CD14-positive monocyte (primary cell): ENCODE results near the gene SET. TPM values are rescaled to one million over a fixed set of nuclear protein-coding genes. Genes with fewer than 3 reads are reported as not detected.

Experiments used
- DNase-seq, 3 donors: peaks; one replicate each; pipeline ENCODE4 v3.0.0-alpha.2; 2011 to 2022
- H2AFZ ChIP-seq: 2 replicates; pipeline ENCODE4 v1.6.0; 2012; ENCODE audit warnings: mild to moderate bottlenecking, low read depth, low read length, inconsistent platforms; ENCODE audit not compliant: insufficient read depth, poor library complexity, severe bottlenecking
- H3K27ac ChIP-seq, 2 donors: 1 replicate in 1 of 2; 2 replicates in 1 of 2; pipeline ENCODE4 v1.5.1; 2012 to 2013; ENCODE audit warnings: low read length in 2 of 2, control low read depth in 1 of 2, inconsistent platforms in 1 of 2, low read depth in 1 of 2, mild to moderate bottlenecking in 1 of 2
- H3K27me3 ChIP-seq, 2 donors: one replicate each; pipeline versions ENCODE4 v1.6.0 to v1.6.1; 2011 to 2013; ENCODE audit warnings: low read length in 2 of 2; ENCODE audit not compliant: control insufficient read depth in 2 of 2, insufficient read depth in 2 of 2
- H3K36me3 ChIP-seq, 2 donors: replicated peaks in 1 of 2; 1 replicate in 1 of 2; 2 replicates in 1 of 2; pipeline versions ENCODE4 v1.5.1 to v1.6.1; 2012 to 2013; ENCODE audit warnings: low read length in 2 of 2, control low read depth in 1 of 2, inconsistent platforms in 1 of 2, mild to moderate bottlenecking in 1 of 2; ENCODE audit not compliant: insufficient read depth in 2 of 2, control insufficient read depth in 1 of 2
- H3K4me1 ChIP-seq, 2 donors: 1 replicate in 1 of 2; 2 replicates in 1 of 2; pipeline versions ENCODE4 v1.5.1 to v1.6.1; 2012 to 2013; ENCODE audit warnings: low read length in 2 of 2, control low read depth in 1 of 2, inconsistent platforms in 1 of 2, mild to moderate bottlenecking in 1 of 2, moderate library complexity in 1 of 2; ENCODE audit not compliant: insufficient read depth in 2 of 2, control insufficient read depth in 1 of 2
- H3K4me2 ChIP-seq: replicated peaks from 2 replicates; pipeline ENCODE3; 2012; ENCODE audit warnings: low read length, moderate library complexity, mild to moderate bottlenecking; ENCODE audit not compliant: poor library complexity, severe bottlenecking; ENCODE audit errors: extremely low read depth
- H3K4me3 ChIP-seq, 3 experiments: fragments of 200-600 bp in 1 of 3; sonication (generic) in 1 of 3; replicated peaks in 1 of 3; 1 replicate in 2 of 3; 2 replicates in 1 of 3; pipeline ENCODE4 v1.5.1; 2011 to 2013; ENCODE audit warnings: low read length in 3 of 3, mild to moderate bottlenecking in 3 of 3, control low read depth in 2 of 3, low read depth in 2 of 3, inconsistent platforms in 1 of 3, moderate library complexity in 1 of 3
- H3K79me2 ChIP-seq: 2 replicates; pipeline ENCODE4 v1.6.0; 2012; ENCODE audit warnings: mild to moderate bottlenecking, control low read depth, inconsistent platforms, low read length, moderate library complexity; ENCODE audit not compliant: insufficient read depth
- H3K9ac ChIP-seq: 2 replicates; pipeline ENCODE4 v1.6.0; 2017; ENCODE audit warnings: low read length, mild to moderate bottlenecking; ENCODE audit not compliant: insufficient read depth, poor library complexity, severe bottlenecking
- H3K9me3 ChIP-seq, 2 donors: replicated peaks in 1 of 2; 1 replicate in 1 of 2; 2 replicates in 1 of 2; pipeline versions ENCODE4 v1.5.1 to v1.6.1; 2012 to 2013; ENCODE audit warnings: low read length in 2 of 2, control low read depth in 1 of 2; ENCODE audit not compliant: control insufficient read depth in 1 of 2, insufficient read depth in 1 of 2
- H4K20me1 ChIP-seq: 2 replicates; pipeline ENCODE4 v1.6.0; 2012; ENCODE audit warnings: mild to moderate bottlenecking, low read length, control low read depth, moderate library complexity; ENCODE audit not compliant: insufficient read depth
- H3K27ac Mint-ChIP-seq, 7 donors: one replicate each; pipeline ENCODE4 v1.8.0; 2020; ENCODE audit warnings: mild to moderate bottlenecking in 7 of 7, mixed read lengths in 7 of 7, moderate library complexity in 6 of 7, inconsistent platforms in 2 of 7
- H3K27me3 Mint-ChIP-seq, 3 donors: one replicate each; pipeline ENCODE4 v1.8.0; 2021 to 2022; ENCODE audit warnings: low read depth in 3 of 3, mild to moderate bottlenecking in 3 of 3, mixed read lengths in 3 of 3, moderate library complexity in 3 of 3, inconsistent platforms in 1 of 3
- H3K36me3 Mint-ChIP-seq, 2 donors: one replicate each; pipeline ENCODE4 v1.8.0; 2020; ENCODE audit warnings: mixed read lengths in 2 of 2, inconsistent platforms in 1 of 2, mild to moderate bottlenecking in 1 of 2
- H3K4me1 Mint-ChIP-seq: one replicate; pipeline ENCODE4 v1.8.0; 2020; ENCODE audit warnings: mild to moderate bottlenecking, mixed read lengths
- H3K4me3 Mint-ChIP-seq, 2 donors: one replicate each; pipeline ENCODE4 v1.8.0; 2020; ENCODE audit warnings: mild to moderate bottlenecking in 2 of 2, mixed read lengths in 2 of 2, moderate library complexity in 1 of 2
- H3K9me3 Mint-ChIP-seq, 7 donors: one replicate each; pipeline ENCODE4 v1.8.0; 2020 to 2022; ENCODE audit warnings: mixed read lengths in 7 of 7, mild to moderate bottlenecking in 6 of 7, moderate library complexity in 6 of 7, inconsistent platforms in 2 of 7
- WGBS: methylation state at CpG from one replicate; pipeline ENCODE4 v1.1.5; 2013; ENCODE audit warnings: missing lambda C conversion rate; ENCODE audit not compliant: insufficient coverage; 5-methylcytosine and 5-hydroxymethylcytosine counted together
- intact Hi-C, 2 donors: fragments of 100-400 bp; cut with micrococcal nuclease; formaldehyde crosslinking; loops; one replicate each; pipeline versions ENCODE4 v1.15.0 to v1.15.1; 2023
- polyA plus RNA-seq, 3 donors: library from polyadenylated mRNA; depleted of rRNA in 1 of 3; unstranded in 2 of 3; stranded (reverse) in 1 of 3; fragments of 300-500 nt in 2 of 3; fragments of >200 nt in 1 of 3; fragmentation: Illumina TruSeq in 2 of 3; gene quantifications; 1 replicate in 2 of 3; 2 replicates in 1 of 3; pipeline ENCODE4 v1.2.3, GENCODE V29; 2012 to 2021
- TF ChIP-seq, protein P1 (sequence below): fragments of 200-600 bp; IDR thresholded peaks from one replicate; pipeline ENCODE4 v1.8.0; 2022; ENCODE audit warnings: antibody characterized with exemption, mild to moderate bottlenecking

SET gene
- polyA plus RNA-seq, 3 donors: 56.2 to 124 (median 114) TPM

DNA sequence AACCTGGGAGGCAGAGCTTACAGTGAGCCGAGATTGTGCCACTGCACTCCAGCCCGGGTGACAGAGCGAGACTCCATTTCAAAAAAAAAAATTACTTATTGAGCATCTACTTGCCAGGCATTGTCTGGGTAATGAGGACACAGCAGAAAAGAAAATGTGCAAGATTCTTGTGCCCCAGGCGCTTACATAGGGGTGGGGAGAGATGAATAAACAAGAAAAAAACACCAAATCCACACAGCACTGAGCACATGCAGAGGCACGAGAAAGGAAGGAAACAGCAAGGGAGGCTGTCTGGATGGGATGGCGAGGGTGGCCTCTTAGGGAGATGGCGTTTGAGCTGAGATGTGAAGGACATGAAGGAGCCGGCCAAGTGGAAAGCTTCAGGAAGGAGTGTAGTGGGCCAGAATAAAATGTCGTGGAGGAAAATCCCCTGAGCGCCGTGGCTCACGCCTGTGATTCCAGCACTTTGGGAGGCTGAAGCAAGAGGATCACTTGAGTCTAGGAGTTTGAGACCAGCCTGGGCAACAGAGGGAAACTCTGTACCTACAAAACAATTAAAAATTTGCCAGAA, 46.3 kb upstream of the SET start:
- Histone ChIP-seq H3K4me3 (no peak overlapping the region), H3K27ac (no peak overlapping the region), H3K9ac (no peak overlapping the region), H2AFZ (no peak overlapping the region), H3K79me2 (no peaks in the 10 kb centered on the region), H3K27me3 (no peaks in the 10 kb centered on the region), H3K36me3 (peaks cover 0 to 6% of the 10 kb centered on the region in 2 donors), H3K4me2 (no peak overlapping the region), H4K20me1 (no peaks in the 10 kb centered on the region), H3K9me3 (no peaks in the 10 kb centered on the region), H3K4me1 (no peaks in the 10 kb centered on the region)
- Mint-ChIP-seq H3K27ac (peak overlapping the region in 3 of 7 donors; percentile 5 to 83 (median 20)), H3K36me3 (peaks cover 6 to 24% of the 10 kb centered on the region in 2 donors), H3K4me3 (no peak overlapping the region), H3K4me1 (no peaks in the 10 kb centered on the region), H3K27me3 (peaks cover 0 to 3% (median 2%) of the 10 kb centered on the region in 3 donors), H3K9me3 (no peaks in the 10 kb centered on the region)
- WGBS: 87% methylated on average over 8 of the region's 12 CpGs
- intact Hi-C loops: loop anchor here in 1 of 2 donors (10.0 kb wide), 1 partner anchor 282 kb away; the partner anchor contains the start of gene PHYHD1
- TF ChIP-seq, protein P1, sequence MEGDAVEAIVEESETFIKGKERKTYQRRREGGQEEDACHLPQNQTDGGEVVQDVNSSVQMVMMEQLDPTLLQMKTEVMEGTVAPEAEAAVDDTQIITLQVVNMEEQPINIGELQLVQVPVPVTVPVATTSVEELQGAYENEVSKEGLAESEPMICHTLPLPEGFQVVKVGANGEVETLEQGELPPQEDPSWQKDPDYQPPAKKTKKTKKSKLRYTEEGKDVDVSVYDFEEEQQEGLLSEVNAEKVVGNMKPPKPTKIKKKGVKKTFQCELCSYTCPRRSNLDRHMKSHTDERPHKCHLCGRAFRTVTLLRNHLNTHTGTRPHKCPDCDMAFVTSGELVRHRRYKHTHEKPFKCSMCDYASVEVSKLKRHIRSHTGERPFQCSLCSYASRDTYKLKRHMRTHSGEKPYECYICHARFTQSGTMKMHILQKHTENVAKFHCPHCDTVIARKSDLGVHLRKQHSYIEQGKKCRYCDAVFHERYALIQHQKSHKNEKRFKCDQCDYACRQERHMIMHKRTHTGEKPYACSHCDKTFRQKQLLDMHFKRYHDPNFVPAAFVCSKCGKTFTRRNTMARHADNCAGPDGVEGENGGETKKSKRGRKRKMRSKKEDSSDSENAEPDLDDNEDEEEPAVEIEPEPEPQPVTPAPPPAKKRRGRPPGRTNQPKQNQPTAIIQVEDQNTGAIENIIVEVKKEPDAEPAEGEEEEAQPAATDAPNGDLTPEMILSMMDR: no peak
- no peak for DNase-seq

GRCh38 chr9:128643519-128644300, 45.3 kb upstream of the SET start:
- H3K27ac ChIP-seq: no peak overlapping the region
- no peaks in the 10 kb centered on the region for H3K9me3 ChIP-seq
- Mint-ChIP-seq H3K27ac (peak overlapping the region in 2 of 7 donors; percentile 2 to 82), H3K4me3 (no peak overlapping the region), H3K4me1 (no peaks in the 10 kb centered on the region), H3K36me3 (peaks cover 6 to 20% of the 10 kb centered on the region in 2 donors), H3K27me3 (peaks cover 0 to 3% (median 3%) of the 10 kb centered on the region in 3 donors), H3K9me3 (no peaks in the 10 kb centered on the region)
- H3K4me1 ChIP-seq: no peaks in the 10 kb centered on the region
- H3K79me2 ChIP-seq: no peaks in the 10 kb centered on the region
- H3K4me3 ChIP-seq: no peak overlapping the region
- 87% methylated on average over 11 of the region's 12 CpGs for WGBS
- no peaks in the 10 kb centered on the region for H3K27me3 ChIP-seq
- no peak overlapping the region for H3K4me2 ChIP-seq
- TF ChIP-seq, protein P1: no peak
- intact Hi-C loops: loop anchor here in 1 of 2 donors (10.0 kb wide), 1 partner anchor 281 kb away; the partner anchor contains the start of gene PHYHD1
- no peaks in the 10 kb centered on the region for H4K20me1 ChIP-seq
- H3K36me3 ChIP-seq: peaks cover 0 to 6% of the 10 kb centered on the region in 2 donors
- DNase-seq: no peak
- H2AFZ ChIP-seq: no peak overlapping the region
- H3K9ac ChIP-seq: no peak overlapping the region
